Measurements from ENCODE around the gene ATG9A.

Gene ATG9A

GRCh38 chr2:219175928-219176817 is 53.3 kb downstream of the ATG9A start:
- peak; percentile 29 for DNase-seq

DNA sequence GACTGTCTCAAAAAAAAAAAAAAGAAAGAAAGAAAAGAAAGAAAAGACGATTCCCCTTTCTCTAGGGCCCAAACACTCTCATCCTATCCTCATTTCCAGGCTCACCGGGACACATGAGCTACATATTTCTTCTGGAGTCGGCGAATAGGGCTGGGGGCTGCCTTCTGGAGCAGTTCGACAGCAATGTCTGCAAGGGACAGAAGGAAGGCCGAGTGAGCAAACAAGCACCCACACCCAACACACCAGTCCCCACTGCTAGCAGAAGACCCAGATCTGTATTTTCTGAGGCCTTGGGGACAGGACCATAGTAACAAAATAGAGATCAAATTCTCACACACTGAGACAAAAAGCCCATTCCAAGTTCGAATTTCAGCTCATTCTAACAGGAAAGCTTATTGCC is 54.0 kb downstream of the ATG9A start:
- no peak for DNase-seq

GRCh38 chr2:219174801-219175200 is 54.6 kb downstream of the ATG9A start:
- DNase-seq: no peak

DNA sequence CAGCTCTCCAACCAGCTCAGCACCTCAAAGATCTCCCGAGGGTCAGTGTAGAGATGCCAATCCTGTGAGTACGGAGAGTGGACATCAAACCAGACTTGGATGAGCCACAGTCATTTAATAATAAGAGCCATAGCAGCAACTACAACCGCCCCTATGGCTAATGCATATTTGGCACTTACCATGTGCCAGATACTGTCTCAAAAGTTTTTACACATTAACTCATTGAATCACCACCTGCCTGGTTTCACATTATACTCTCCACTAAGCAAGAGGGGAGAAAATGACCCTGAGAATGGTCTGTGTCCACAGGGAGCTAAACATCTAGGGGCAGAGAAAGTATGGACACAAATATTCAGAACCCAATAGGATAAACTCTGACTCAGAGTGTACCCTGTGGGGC is 55.3 kb downstream of the ATG9A start:
- no peak for DNase-seq

DNA sequence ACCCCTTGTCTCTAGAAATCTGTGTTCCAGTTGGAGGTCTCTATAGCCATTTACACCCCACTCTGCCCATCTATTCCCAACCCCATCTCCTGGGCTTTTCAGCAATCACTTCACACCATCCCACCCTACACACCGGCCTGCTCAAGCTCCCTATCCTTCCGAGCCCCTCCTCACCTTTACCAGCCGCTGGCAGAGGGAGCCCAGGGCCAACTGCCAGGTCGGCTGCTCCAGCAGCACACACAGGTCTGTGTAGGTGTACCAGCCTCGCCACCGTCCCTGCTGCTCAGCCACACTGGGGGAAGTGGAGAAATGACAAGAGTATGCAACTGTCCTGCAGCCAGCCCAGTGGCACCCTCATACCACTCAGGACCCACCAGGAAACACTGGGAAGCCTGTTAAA is 56.3 kb downstream of the ATG9A start:
- no peak for DNase-seq

DNA sequence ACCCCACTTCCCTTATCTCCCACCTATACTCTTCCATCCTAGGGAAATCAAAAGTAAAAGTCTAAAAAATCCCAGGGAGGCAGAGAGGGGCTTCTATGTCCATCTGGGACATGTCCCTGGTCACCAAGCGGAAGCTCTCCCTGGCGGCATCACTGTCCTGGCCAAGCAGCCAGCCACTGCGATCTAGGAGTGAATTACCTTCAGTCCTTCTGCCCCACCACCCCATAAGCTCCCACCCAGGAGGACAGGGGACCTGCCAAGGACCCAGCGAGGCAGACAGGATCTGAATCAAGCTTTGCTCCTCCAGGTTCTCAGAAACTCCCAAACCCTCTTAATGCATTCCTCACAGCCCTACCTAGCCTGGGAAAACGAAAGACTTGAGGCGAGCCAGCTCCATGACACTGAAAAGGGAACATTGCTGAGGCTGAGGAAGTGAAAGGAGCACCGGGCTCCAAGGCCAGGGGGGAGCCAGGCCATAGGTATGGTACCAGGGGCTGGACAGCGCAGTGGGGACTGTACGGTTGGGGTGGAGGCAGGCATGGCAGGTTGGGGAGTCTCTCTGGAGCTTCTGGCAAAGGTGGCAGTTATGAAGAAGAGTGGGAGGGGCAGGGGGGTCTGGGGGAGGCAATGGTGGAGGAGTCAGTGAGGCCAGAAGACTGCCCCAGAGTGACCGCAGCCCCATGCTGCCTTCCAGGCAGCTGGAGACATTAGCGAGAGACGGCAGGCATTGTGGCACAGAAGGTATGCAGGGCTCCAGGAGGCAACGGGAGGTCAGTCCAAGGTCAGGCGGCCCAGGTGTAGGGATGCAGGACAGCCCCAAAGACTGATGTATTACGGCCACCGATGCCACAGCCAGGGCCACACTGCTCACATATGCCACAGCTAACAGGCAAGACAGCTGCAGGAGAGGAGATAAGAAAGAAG is 56.9 kb downstream of the ATG9A start:
- DNase-seq: no peak

DNA sequence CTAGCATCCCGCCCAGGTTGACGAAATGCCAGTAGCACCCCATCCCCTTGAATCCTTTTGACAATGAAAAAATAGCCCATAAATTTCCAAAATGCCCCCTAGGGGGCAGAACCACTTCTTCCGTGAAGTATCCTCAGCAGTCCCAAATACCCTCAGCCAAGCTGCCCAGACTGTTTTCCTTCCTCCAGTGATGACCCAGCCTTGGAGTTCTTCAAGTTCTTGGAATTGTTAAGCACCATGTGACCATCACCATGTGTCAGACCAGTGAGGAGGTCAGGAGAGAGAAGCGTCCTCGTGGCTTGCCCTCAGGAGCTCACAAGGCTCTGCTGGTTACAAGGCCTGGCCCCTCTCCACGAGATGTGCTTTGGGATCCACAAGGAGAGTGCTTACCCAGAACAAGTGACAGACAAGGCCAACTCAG is 58.2 kb downstream of the ATG9A start:
- DNase-seq: no peak

GRCh38 chr2:219169930-219170654 is 59.3 kb downstream of the ATG9A start, which contains the start of gene SLC23A3:
Gene SLC23A3 (minus strand): TSS chr2:219170029. CDS start chr2:219169984, 45 bp downstream.
- no peak for DNase-seq
